ENCODE results near the gene CHST15.

Gene CHST15

DNA sequence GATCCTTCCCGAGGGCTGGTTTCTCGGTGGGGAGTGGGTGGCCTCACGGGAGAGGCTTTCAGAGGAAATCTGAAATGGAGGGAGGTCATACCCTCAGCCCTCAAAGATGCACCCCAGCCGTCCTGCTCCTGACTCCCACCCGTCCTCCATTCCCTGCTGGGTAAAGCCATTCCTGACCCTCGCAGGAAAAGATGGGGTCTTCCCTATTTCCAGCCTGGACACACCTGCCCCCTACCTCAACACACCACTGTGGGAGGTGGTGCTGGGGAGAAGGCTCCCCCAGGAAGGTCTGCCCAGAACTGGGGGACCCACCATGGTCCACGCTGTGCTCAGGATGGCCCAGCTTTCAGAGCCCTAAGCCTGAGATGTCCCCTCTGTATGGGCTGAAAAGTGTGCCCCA, 86.9 kb downstream of the CHST15 start:
- DNase-seq = no peak

DNA sequence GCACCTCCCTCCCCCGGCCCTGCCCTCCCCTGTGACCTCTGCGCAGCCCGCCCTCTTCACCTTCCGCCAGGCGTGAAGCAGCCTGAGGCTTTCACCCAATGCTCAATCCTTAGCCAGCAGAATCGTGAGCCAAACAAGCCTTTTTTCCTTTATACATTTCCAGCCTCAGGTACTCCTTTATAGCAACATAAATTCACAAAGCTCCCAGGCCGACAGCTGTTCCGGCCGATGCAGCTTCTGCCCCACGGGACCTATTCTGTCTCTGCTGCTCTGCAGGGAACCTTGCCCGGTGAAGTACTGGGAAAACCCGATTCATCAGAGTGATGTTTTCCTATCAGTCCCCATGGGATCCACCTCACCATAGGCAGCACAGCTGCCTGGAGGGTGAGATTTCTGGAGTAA, 87.4 kb downstream of the CHST15 start:
- peak in 1 of 2 experiments; percentile 42 for DNase-seq

DNA sequence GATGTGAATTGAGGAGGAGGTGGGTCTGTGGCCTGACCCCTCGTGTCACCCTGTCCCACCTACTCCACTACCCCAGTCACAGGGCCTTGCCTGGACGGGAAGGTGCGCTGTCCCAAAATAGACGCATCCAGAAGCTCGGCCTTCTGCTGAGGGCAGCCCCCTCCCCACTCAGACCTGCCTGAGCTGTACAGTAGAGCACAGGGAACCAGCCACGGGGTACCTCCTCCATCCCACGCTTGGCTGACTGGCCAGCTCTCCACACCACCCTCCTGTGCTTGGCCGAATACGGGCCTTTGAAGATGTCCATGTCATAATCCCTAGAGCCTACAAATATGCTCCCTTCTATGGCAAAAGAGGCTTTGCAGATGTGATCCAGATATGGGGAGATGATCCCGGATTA, 88.3 kb downstream of the CHST15 start:
- DNase-seq = no peak

DNA sequence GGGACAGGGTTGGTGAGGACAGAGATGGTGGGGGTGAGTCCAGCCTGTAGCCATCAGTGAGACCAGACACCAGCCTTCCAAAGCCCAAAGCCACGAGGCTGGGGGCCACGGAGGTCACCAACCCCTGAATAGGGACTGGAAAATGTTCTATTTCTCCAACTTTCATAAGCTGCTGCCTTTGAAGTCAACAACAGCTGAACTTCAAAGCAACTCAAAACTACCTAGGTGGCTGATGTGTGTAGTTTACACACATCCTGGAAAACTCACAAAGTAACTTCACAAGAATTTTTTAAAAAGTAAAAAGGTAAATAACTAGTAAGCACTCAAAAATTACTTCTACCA, 88.8 kb downstream of the CHST15 start:
- no peak for DNase-seq

DNA sequence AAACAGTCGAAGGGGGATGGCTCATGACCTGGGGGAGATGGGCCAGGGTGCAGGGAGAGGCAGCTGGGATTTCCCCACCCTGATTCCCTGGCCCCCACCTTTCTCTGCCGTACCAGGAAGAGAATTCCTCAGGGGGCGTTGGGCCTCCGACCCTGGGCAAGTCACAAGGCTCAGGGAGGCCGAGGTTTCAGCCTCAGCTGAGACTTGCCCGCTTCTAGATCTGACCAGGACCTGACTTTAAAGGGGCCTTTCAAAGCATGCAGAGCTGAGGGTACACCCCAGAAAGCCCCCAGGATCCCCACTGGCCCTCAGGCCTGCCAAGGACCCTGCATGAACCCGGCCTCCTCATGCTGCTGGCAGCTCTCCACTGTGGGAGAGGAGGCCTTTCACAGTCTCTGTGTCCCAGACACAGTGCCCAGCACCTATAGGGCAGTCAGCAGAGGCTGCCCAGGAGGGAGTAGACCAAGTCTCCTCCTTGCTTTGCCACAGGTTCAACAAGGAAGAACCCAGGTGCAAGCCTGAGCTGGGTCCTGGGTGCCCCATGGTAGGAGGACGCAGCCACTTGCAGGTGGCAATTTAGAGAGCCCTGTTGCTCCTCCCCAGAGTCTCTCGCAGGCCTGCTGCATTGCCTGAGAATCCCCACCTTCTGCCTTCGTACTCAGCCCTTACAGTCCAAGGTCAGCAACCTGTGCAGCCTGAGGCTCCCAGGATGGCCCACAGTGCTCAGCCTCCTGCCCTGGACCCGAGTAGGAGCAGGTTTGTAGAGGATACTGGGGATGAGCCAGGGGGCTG, 89.3 kb downstream of the CHST15 start:
- DNase-seq = no peak

DNA sequence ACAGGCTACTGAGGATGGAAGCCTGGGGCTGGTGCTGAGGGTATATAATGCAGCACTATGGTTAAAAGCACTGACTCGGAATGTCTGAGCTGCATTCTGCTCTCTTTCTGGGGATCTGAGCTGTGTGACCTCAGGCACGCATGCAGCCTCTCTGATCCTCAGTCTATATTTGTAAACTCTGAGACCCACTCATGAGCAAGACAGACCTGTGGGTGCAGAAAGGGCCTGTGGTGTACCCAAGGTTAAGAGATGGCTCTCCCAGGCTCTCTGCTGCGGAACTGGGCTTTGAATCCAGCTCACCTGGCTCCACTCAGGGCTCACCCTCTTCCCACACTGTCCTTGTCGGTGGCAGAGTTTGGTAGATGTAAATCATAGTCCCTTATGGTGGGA, 89.9 kb downstream of the CHST15 start:
- DNase-seq = no peak

DNA sequence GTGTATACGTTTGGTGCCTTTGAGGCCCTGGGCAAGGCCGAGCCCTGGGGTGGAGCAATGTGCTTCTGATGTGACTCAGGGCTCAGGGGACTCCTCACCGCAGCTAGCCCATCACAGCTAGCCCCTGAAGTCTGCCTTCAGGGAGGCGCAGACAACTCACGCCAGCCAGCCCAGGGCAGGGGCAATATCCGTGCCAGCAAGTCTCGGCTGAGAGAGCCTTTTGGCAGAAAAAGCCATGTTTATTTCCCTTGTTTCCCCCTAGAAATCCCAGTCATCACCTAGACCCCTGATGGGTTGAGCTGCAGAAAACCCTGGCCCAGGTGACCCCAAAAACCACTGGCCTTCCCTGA, 90.4 kb downstream of the CHST15 start:
- DNase-seq = no peak

DNA sequence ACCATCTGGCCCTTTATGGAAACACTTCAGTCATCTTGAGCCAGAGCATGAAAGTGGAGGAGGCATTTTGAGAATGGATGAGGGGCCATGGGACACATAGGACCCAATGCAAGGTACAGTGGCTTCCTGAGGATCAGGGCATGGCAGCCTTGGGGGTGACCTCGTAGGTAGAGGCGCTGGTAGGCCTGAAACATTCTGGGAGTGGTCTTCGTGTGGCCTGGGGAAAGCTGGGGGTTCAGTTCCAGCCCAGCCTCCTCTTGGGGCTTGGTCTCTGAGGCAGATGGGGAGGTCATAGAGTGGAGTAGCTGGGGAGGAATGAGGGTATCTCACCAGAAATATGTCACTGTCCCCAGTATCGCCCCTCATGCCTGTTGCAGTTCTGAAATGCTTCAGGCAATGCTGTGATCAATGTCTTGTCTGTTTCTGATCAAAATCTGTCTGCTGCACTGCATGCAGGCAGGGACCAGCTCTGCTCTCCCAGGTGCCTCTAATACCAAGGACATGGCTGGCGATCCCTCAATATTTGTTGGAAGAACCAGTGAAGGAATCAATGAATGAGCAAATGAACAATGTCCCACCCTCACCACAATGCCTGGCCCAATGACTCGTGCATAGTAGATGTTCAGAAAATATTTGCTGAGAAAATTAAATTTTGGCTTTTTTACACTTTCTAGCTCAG, 90.9 kb downstream of the CHST15 start:
- no peak for DNase-seq

DNA sequence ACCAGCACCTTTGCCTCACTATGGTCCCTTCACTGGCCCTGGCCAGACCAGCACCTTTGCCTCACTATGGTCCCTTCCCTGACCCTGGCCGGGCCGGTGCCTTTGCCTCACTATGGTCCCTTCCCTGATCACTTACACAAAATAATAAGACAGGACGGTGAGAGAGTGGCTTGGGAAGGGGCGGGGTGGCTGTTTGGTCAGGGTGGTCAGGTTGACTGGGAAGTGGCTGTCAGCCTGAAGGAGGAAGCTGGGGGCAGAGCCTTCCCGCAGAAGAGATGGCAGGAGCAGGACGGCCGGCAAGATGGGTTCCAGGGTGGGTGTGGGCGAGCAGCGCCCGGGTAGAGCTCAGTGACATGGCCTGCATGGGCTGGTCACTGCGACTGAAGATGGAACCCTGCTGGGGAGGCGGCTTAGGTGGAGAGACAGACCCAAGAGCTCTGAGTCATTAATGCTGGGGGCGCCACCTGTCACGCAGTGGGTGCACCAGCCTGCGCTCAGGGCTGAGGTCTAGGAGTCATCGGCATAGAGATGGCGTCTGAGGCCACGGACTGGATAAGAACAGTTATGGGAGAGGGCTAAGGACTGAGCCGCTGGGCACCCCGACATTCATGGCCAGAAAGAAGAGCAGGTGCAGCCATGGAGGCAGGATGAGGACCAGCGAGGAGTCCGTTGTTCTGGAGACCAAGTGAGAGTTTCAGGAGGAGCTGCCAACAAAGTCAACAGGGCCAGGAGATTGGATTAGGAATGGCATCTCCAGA, 91.8 kb downstream of the CHST15 start:
- no peak for DNase-seq

DNA sequence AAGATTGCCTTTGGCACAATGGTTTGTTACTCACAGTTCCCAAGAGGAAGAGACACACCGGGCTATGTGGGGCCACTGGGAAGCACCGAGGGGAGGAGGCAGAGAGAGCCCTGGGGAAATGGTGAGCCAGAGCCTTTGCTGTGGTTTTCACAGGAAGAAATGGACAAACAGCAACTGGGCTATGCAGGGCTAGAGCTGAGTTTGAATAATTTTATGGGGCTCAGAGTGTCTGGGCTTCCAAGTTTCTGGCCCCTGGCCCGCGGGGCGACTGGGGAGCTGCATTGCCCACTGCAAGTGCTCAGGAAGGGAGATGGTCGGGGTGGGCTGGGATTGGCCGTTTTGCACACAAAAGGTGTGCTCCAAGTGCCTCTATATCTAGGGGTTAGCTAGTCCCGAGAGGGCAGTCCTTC, 92.6 kb downstream of the CHST15 start:
- no peak for DNase-seq

DNA sequence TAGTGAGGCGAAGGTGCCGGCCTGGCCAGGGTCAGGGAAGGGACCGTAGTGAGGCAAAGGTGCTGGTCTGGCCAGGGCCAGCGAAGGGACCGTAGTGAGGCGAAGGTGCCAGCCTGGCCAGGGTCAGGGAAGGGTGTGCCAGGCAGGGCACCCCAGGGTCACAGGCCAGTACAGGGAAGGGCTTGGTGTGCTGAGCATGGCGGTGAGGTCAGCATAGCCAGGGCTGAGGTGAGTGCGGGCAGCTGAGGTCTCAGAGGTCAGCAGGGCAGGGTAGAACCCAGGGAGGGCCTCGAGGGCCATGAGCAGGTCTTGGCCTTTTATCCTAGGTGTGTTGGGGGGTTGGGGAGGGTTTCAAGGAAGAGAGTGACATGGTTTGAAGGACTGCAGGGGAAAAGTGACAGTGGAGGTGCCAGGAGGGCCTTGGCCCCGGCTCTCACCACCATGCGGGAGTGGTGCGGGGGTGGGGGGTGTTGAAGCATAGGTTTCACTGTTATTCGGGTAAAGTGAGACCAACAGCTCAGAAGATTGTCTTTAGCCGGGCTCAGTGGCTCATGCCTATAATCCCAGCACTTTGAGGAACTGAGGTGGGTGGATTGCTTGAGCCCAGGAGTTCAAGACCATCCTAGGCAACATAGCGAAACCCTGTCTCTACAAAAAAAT, 93.3 kb downstream of the CHST15 start:
- no peak for DNase-seq

DNA sequence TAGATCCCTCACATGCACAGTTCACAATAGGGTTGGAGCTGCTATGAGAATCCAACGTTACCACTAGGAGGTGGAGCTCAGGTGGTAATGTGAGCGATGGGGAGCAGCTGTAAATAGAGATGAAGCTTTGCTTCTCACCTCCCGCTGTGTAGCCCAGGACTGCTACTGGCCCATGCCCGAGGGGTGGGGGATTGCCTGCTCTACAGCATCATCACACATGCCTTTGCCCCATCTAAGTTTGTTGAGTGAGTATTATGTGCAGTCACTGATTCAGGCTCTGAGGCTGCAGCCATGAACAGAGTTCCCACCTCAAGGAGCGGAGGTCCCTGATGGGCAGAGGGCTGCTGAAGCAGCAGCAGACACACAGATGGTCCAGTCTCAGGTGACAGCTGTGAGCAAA, 94.1 kb downstream of the CHST15 start:
- DNase-seq = peak in 1 of 2 experiments; percentile 52

DNA sequence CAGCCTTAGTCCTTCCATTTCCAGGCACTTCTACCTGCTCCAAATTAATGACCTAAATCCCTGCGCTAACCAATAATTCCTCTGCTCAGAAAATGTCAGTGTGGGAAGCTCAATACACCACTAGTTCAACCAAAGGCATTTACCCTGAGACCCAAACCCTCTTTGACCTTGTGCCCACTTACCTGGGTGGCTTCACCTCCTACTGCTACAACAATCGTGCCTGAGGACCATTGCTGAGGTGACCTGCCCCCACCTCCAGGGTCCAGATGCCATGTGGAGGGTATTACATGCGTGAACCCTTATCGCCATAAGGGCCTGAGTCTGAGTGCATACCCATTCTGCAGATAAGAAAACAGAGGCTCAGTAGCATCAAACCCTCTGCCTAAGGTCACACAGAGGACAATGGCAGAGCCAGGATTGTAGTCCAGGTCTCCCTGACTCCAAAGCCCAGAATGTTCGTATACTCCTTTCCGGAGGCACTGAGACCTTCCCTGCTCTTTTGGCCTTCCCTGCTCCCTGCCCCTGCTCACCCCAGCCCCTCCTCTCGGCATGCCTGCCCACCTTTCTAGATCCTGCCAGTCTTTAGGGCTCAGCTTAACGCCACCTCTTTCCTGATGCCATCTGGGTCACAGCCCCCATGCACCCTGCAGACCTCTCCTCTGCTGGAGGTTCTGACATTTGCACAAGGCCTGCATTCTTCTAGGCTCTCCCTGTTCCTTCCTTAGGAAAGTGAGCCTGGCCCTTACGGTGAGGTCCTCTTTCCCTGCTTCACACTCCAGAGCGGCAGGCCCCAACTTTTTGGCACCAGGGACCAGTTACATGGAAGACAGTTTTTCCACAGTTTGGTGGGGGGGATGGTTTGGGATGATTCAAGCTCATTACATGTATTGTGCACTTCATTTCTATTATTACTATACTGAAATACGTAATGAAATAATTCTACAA, 94.9 kb downstream of the CHST15 start:
- no peak for DNase-seq

DNA sequence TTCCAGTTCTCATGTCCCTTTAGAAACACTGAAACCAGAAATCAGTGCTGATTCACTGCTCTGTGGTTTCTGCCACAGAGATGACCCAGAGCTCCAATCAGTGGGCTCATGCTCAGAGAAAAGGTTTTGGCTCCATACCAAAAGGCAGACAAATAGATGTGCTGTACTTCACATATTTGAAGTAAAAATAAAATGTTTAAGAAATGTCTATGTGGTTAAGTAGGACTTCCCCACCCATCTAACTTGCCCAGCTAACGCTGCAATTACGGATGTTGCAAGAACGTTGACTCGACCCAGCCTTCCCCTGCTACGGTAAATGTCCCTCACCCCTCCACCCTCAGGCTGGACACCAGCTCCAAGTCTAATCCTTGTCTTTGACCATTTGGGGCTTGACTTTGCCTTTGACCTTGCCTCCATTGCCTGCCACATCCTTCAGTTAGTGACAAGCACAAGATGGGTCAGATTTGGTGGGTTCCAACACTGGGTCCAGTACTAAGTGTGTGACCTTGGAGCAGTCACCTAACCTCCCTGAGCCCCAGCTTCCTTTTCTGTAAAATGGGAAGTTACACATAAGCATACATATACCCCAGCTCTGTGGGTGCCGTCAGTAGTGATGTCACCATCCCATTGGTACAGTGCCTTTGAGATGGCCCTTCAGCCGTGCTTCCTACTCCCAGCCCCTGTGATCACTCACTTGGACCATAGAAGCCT, 95.8 kb downstream of the CHST15 start:
- no peak for DNase-seq

DNA sequence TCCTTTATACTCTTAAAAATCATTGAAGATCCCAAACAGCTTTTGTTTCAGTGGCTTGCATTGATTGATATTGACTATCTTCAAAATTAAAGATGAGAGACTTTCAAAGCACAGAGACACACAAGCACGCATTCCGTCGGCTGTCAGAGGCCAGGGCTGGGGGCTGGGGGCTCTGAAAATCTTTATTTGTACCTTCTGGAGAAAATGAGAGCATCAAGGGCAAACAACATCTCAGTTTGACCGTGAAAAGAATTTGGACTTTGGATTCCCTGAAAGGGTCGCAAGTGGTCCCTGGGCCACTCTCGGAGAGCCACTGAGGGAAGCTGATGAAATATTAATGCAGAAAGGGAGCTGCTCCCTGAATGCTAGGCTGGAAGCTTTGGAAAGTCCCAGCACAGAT, 96.4 kb downstream of the CHST15 start:
- DNase-seq = no peak

DNA sequence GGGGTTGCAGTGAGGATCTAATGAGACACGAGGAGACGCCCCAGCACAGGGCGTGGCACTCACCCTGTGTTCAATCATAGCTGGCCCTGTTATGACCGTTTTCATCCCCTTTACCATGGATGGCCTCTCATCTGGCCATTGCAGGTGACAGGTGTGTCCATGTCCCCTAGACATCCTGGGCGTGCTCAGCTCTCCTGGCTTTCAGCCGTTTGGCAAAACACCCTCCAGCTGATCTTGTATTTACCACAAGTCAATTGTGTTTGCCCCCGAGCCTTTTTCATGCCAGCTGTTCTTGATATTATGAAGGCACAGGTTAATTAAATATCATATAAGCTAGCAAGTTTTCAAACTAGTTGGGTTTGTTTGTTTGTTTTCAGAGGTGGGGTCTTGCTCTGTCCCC, 97.1 kb downstream of the CHST15 start:
- DNase-seq = no peak

DNA sequence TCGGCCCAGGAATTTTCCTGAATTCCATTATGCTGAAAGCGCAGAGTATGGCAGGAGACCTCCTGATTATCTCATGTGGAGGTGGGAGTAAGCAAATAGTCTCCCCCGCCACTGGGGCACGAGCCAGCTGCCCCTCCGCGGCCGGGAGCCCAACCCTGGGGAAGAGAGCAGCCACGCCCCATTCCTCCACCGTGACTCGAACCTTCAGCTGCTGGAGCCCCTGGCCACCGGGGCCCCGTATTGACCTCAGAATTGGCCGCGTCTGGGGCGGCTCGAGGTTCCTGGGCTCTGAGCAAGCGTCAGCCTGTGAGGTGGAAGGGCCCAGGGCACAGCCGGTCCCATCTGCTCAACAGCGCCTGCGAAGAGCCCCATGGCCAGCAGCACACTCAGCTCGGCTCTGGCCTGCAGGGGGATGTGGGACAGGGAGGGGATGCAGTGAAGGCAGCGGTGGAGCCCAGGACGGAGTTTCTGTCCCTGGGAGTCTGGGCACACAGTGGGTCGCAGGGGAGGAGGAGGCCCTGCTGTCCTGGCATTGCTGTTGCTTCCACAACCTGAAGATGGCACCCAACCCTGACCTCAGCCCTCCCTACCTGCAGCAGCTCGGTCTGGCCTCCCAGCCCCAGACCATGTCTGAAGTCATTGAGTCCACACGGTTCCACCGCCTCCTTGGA, 97.8 kb downstream of the CHST15 start:
- DNase-seq = peak in 1 of 2 experiments; percentile 42

DNA sequence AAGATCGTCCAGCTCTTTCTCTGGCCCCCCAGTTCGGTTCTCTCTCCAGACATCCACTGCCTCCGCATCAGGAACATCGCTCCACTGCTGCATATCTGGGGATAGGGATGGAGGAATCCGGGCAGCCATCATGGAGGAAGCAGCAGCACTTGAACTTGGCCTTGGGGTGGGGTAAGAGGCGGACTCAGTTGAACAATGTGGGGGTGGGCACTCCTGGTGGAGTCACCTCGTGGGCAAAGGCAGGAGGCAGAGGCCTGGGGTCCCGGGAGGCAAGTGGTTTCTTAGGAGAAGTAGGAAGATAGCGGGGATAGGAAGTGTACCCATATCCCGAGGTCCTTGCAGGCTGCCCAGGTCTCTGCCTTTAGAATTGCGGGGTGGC, 98.3 kb downstream of the CHST15 start:
- no peak for DNase-seq

DNA sequence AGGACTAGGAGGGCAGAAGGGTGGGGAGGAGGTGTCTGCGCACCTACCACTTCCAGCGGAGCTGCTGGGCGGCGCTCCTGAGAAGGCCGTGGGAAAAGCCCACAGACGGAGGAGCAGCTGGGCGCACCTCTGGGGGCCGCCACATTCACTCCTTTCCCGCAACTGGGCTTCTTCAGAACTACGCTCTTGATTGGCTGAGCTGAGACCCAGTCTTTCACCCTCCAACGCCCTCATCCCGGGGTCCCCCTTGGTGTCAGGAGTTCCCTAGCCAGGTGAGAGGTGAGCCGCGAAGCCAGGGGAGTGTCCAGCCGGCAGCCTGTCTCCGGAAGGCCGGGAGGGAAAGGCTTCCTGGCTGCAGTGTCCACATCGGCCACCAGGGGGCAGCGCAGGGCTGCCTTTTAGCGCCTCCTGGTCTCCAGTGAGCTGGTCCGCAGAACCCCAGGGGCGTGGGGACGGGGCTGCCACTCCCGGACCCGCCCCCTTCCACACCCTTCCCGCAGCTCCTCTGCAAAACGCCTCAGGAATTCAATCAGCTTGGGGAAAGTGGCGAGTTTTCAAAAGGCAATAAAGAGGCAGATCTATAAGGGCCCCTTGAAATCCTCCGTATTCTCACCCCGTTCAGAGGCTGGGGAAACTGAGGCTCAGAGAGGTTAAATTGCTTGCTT, 98.8 kb downstream of the CHST15 start:
- DNase-seq = peak in 1 of 2 experiments; percentile 56
